Measurements from ENCODE around the gene GNB1L. TPM values are rescaled to one million over a fixed set of nuclear protein-coding genes. Genes with fewer than 3 reads are reported as not detected.

The GNB1L gene
- total RNA-seq, 4 donors from 2014 or later: 4.6 to 8.7 (median 6.8) TPM

DNA sequence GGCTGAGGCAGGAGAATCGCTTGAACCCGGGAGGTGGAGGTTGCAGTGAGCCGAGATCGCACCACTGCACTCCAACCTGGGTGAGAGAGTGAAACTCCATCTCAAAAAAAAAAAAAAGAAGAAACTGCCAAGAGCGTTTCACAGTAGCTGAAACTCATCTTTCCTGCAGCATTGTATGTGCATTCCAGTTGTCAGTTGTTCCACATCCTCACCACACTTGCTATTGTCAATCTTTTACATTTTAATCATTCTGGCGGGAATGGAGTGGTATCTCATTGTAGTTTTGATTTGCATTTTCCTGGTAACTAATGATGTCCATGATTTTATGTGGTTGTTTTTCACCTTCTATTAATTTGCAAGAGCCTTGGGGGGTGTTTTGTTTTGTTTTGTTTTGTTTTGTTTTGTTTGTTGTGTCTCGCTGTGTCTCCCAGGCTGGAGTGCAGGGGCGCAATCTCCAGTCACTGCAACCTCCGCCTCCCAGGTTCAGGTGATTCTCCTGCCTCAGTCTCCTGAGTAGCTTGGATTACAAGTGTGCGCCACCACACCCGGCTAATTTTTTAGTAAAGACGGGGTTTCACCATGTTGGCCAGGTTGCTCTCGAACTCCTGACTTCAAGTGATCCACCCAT lies 8.1 kb upstream of the GNB1L start:
- DNase-seq (ENCODE audit: extremely low spot score): no peak
- Histone ChIP-seq H3K4me3 (no peak overlapping the region), H3K27ac (replicated peaks in 1 of 4) (no peak overlapping the region), H3K4me1 (no peaks in the 10 kb centered on the region), H3K9me3 (no peaks in the 10 kb centered on the region), H3K36me3 (no peaks in the 10 kb centered on the region), H3K27me3 (no peaks in the 10 kb centered on the region)
- TF ChIP-seq, protein P1, sequence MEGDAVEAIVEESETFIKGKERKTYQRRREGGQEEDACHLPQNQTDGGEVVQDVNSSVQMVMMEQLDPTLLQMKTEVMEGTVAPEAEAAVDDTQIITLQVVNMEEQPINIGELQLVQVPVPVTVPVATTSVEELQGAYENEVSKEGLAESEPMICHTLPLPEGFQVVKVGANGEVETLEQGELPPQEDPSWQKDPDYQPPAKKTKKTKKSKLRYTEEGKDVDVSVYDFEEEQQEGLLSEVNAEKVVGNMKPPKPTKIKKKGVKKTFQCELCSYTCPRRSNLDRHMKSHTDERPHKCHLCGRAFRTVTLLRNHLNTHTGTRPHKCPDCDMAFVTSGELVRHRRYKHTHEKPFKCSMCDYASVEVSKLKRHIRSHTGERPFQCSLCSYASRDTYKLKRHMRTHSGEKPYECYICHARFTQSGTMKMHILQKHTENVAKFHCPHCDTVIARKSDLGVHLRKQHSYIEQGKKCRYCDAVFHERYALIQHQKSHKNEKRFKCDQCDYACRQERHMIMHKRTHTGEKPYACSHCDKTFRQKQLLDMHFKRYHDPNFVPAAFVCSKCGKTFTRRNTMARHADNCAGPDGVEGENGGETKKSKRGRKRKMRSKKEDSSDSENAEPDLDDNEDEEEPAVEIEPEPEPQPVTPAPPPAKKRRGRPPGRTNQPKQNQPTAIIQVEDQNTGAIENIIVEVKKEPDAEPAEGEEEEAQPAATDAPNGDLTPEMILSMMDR (IDR thresholded peaks at IDR 0.05): no peak
- TF ChIP-seq EP300 (IDR thresholded peaks at IDR 0.05) (no peak), POLR2A (IDR thresholded peaks at IDR 0.05; ENCODE audit: low read depth) (no peak), POLR2AphosphoS5 (IDR thresholded peaks at IDR 0.05) (no peak)
- 94% methylated on average over 13 of the region's 13 CpGs for WGBS
- intact Hi-C loops (cut with DNase I): no loop called here

DNA sequence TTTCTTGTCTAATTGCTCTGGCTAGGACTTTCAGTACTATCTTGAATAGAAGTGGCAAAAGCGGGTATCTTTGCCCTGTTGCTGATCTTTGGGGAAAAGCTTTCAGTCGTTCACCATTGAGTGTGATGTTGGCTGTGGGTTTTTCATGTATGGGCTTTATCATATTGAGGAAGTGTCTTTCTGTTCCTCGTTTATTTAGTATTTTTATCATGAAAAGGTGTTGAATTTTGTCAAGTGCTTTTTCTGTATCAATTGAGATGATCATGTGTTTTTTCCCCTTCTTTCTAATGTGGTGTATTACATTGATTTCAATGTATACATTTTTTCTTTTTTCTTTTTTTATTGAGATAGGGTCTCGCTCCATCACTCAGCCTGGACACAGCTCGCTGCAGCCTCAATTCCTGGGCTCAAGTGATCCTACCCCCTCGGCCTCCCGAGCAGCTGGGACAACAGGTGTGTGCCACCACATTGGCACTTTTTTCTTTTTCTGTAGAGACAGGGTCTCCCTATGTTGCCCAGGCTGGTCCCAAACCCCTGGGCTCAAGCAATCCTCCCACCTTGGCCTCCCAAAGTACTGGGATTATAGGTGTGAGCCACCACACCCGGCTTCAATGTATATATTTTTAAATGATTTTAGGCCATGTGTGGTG lies 5.3 kb upstream of the GNB1L start:
- H3K36me3 ChIP-seq: no peaks in the 10 kb centered on the region
- peaks cover 12 to 14% (median 13%) of the 10 kb centered on the region in 4 donors for H3K4me1 ChIP-seq
- 96% methylated on average over 8 of the region's 8 CpGs for WGBS
- H3K4me3 ChIP-seq: no peak overlapping the region
- H3K9me3 ChIP-seq: no peaks in the 10 kb centered on the region
- DNase-seq (ENCODE audit: extremely low spot score): no peak
- no peak for TF ChIP-seq EP300 (IDR thresholded peaks at IDR 0.05)
- TF ChIP-seq, protein P1 (IDR thresholded peaks at IDR 0.05): no peak
- TF ChIP-seq POLR2AphosphoS5 (IDR thresholded peaks at IDR 0.05): no peak
- TF ChIP-seq POLR2A (IDR thresholded peaks at IDR 0.05; ENCODE audit: low read depth): no peak
- intact Hi-C loops (cut with DNase I): no loop called here
- H3K27ac ChIP-seq (replicated peaks in 1 of 4): no peak overlapping the region
- H3K27me3 ChIP-seq: no peaks in the 10 kb centered on the region

DNA sequence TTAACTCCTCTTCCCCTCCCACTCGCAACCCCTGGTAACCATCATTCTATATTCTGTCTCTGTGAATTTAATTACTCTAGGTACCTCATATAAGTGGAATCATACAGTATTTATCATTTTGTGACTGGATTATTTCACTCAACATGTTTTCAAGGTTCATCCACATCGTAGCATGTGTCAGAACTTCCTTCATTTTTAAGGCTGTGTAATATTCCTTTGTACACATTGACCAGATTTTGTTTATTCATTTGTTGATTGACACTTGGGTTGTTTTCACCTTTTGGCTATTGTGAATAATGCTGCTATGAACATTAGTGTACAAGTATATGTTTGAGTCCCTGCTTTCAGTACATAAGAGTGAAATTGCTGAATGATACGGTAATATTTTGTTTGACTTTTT lies 2.7 kb upstream of the GNB1L start:
- H3K4me1 ChIP-seq: peaks cover 28 to 33% (median 30%) of the 10 kb centered on the region in 4 donors
- DNase-seq (ENCODE audit: extremely low spot score): no peak
- intact Hi-C loops (cut with DNase I): no loop called here
- H3K27ac ChIP-seq (replicated peaks in 1 of 4): no peak overlapping the region
- 98% methylated on average over 3 of the region's 3 CpGs for WGBS
- H3K27me3 ChIP-seq: no peaks in the 10 kb centered on the region
- TF ChIP-seq POLR2AphosphoS5 (IDR thresholded peaks at IDR 0.05): no peak
- TF ChIP-seq POLR2A (IDR thresholded peaks at IDR 0.05; ENCODE audit: low read depth): no peak
- TF ChIP-seq, protein P1 (IDR thresholded peaks at IDR 0.05): no peak
- no peak for TF ChIP-seq EP300 (IDR thresholded peaks at IDR 0.05)
- H3K9me3 ChIP-seq: no peaks in the 10 kb centered on the region
- H3K36me3 ChIP-seq: peaks cover 0 to 4% (median 2%) of the 10 kb centered on the region in 4 donors
- no peak overlapping the region for H3K4me3 ChIP-seq

DNA sequence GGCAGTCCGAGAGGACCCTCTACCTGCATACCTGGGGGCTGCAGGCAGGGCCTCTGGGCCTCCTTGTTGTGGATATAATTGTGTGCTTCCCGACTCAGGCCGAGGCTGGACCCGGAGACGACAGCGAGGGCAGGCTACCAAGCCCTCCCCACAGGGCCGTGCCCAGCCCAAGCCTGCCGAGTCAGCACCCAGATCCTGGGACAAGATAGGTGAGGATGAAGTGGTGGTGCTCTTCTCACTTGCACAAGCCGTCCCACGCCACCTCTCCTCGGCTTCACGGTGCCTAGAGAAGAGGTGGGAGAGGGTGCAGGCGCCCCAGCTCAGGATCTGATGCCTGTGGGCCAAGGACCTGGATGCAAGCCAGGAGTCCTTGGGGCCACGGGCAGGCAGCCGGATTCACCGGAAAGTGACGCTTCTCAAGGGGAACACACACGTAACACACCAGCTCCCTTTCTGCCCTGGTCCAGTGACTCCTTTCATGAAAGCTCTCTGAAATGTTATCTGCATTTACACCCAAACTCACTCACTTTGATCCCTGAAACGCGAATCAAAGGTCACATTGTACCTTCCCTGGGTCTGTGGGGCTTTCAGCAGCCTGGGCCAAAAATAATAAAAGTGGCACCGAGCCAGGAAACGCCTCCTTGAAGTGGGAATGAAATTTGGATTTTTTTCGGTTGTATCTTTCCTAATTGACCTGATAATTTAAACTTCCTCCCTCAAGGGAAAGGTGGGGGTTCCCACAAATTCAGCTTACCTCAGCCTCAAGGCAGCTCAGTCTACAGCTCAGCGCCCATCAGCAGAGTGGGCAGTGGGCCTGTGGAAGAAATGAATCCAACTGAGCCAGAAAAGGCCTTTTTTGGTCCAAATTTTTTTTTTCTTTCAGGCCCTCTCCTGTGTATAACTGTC lies 1.1 kb upstream of the GNB1L start:
- Histone ChIP-seq H3K36me3 (peaks cover 8 to 20% (median 19%) of the 10 kb centered on the region in 4 donors), H3K4me1 (peaks cover 28 to 39% (median 35%) of the 10 kb centered on the region in 4 donors), H3K9me3 (no peaks in the 10 kb centered on the region), H3K27me3 (no peaks in the 10 kb centered on the region), H3K27ac (replicated peaks in 1 of 4) (peak overlapping the region; percentile 92 to 98 (median 94)), H3K4me3 (peak overlapping the region; percentile 73 to 91 (median 78))
- 13% methylated on average over 14 of the region's 24 CpGs for WGBS
- intact Hi-C loops (cut with DNase I): loop anchor here (2.0 kb wide), 1 partner anchor 25 kb away; no protein-coding TSS in a partner anchor
- TF ChIP-seq POLR2AphosphoS5 (IDR thresholded peaks at IDR 0.05) (peak; percentile 7 to 25), POLR2A (IDR thresholded peaks at IDR 0.05; ENCODE audit: low read depth) (no peak)
- peak; percentile 92 for DNase-seq (ENCODE audit: extremely low spot score)

All from esophagus muscularis mucosa (tissue), 4 donors.